Fibroblast of skin of abdomen (primary cell): Measurements from ENCODE around the gene ISG15.
"Not testable (repeated sequence)": the region's sequence is repeated elsewhere in the genome, so short reads cannot be mapped to it uniquely, and the experiment has no call there.

Experiments
- DNase-seq: peaks from one replicate; pipeline ENCODE4 v3.0.0-alpha.2; 2013

Gene ISG15

GRCh38 chr1:1046767-1047166 lies 33.5 kb downstream of the ISG15 start:
- DNase-seq = no peak

DNA sequence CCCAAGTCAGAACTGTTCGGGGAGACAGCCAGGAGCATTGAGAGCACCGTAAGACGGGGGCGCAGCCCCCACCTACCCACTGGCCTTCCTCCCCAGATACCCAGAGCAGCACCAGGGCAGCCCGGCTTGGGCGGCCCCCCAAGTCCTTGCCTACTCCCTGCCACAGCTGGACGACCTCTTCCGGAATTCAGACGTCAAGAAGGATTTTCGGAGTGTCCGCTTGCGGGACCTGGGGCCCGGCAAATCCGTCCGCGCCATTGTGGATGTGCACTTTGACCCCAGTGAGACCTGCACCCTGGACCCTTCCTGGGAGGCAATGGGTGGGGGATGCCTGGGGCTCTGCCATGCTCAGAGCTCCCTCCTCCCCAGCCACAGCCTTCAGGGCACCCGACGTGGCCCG lies 34.1 kb downstream of the ISG15 start:
- no peak for DNase-seq

GRCh38 chr1:1047963-1048362 lies 34.7 kb downstream of the ISG15 start:
- DNase-seq = no peak

GRCh38 chr1:1048765-1049164 lies 35.5 kb downstream of the ISG15 start:
- no peak for DNase-seq

- DNase-seq = no peak
These were observed 36.2 kb downstream of the ISG15 start for GRCh38 chr1:1049318-1050165.

DNA sequence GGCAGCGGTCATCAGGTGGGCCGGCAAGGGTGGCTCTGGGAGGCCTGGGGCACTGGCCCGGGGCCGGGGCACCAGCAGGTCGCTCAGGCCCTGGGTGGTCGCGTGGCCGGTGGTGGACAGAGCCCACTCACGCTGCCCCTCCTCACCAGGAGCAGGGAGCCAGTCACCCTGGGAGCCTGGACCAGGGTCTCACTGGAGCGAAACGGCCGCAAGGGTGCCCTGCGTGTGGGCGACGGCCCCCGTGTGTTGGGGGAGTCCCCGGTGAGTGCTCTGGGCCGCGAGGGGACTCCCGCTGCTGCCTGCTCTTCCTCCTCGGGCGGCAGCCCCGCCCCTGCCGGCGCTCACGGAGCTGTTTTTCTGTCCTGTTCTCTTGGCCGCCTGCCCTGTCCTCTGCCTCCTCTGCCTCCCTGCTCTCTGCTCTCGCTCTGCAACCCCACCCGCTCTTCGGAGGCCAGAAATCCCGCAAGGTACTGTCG lies 37.3 kb downstream of the ISG15 start:
- no peak for DNase-seq

- no peak for DNase-seq
These were observed 38.0 kb downstream of the ISG15 start for GRCh38 chr1:1051127-1051810.

DNA sequence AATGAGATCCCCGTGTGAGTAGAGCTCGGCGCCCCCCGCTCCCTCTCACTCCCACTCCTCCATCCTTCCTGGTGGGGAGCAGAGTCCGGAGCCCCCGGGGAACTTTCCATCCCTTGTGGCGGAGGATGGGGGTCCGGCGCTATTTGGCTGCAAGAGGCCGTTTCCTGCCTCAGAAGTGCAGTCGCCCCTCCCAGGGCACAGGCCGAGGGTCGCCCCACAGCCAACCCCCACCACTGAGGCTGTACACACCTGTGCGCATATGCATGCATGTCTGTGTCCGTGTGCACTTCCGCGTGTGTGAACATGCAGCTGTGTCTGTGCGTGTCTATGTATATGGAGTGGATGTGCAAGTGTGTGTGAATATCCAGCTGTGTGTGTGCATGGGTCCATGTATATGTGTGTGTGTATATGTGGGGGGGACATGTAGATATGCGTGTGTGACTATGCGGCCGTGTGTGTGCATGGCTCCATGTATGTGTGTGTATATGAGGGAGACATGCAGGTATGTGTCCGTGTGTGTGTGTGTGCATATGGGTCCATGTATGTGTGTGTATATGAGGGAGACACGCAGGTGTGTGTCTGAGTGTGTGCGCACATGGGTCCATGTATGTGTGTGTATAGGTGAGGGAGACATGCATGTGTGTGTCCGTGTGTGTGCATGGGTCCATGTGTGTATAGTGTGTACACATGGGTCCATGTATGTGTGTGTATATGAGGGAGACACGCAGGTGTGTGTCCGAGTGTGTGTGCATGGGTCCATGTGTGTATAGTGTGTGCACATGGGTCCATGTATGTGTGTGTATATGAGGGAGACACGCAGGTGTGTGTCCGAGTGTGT lies 38.9 kb downstream of the ISG15 start:
- DNase-seq = no peak

GRCh38 chr1:1053022-1053421 lies 39.7 kb downstream of the ISG15 start:
- no peak for DNase-seq

DNA sequence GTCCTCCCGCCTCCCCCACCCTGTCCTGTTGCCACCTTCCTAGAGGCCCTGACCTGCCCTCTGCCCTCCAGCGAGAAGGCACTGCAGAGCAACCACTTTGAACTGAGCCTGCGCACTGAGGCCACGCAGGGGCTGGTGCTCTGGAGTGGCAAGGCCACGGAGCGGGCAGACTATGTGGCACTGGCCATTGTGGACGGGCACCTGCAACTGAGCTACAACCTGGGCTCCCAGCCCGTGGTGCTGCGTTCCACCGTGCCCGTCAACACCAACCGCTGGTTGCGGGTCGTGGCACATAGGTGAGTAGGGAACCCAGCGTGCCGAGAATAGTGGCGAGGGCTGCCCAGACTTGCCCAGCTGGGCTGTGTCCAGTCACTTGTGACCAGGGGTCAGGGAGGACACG lies 40.4 kb downstream of the ISG15 start:
- no peak for DNase-seq

DNA sequence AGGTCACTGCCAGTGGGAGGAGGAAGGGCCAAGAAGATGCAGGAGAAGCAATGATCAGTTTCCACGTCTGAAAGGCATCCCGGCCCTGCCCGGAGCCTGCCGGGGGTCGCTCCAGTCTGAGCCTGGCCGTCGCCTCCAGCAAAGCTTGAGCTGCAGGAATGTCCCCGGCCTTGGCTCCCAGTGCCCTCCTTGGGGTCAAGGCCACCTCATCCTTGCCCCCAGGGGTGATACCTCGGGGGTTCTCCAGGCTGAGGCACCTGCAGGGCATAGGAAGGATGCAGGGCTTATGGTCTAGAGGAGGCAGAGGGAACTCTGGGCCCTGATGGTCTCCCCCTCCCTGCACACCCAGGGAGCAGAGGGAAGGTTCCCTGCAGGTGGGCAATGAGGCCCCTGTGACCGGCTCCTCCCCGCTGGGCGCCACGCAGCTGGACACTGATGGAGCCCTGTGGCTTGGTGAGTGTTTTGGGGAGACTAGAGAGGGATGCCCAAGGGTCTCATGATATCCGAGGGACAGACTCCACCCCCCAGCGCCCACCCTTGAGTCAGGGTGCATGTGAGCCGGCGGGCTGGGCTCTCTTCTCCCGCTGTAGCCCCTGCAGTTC lies 40.9 kb downstream of the ISG15 start:
- DNase-seq = no peak

GRCh38 chr1:1054971-1055370 lies 41.7 kb downstream of the ISG15 start:
- no peak for DNase-seq

DNA sequence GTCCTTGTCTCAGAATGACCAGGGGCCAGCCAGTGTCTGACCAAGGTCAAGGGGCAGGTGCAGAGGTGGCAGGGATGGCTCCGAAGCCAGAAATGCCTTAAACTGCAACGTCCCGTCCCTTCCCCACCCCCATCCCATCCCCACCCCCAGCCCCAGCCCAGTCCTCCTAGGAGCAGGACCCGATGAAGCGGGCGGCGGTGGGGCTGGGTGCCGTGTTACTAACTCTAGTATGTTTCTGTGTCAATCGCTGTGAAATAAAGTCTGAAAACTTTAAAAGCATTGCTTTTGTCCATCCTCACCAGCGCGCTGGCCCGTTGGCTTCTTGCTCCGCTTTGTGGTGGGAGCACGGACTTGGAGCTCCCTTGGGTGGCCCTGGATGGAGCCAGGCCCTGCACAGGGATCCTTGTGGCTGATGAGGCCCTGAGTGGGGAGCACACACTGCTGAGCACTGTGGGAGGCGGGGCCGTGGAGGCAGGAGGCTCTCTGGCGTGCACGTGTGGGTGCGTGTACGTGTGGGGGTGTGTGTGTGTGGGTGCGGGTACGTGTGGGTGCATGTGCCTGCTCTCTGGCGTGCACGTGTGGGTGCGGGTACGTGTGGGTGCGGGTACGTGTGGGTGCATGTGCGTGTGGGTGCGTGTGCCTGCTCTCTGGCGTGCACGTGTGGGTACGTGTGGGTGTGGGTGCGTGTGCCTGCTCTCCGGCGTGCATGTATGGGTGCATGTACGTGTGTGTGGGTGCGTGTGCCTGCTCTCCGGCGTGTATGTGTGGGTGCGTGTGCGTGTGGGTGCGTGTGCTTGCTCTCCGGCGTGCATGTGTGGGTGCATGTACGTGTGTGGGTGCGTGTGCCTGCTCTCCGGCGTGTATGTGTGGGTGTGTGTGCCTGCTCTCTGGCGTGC lies 42.8 kb downstream of the ISG15 start:
- DNase-seq = no peak

DNA sequence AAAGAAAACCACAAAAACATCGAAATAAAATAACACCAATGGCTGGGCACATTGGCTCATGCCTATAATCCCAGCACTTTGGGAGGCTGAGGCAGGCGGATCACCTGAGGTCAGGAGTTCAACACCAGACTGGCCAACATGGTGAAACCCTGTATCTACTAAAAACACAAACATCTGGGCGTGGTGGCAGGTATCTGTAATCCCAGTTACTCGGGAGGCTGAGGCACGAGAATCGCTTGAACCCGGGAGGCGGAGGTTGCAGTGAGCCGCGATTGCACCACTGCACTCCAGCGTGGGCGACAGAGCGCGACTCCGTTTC lies 44.4 kb downstream of the ISG15 start:
- not testable (repeated sequence) for DNase-seq

GRCh38 chr1:1058088-1058905 lies 45.0 kb downstream of the ISG15 start:
- no peak for DNase-seq

GRCh38 chr1:1058921-1059493 lies 45.7 kb downstream of the ISG15 start:
- no peak for DNase-seq

DNA sequence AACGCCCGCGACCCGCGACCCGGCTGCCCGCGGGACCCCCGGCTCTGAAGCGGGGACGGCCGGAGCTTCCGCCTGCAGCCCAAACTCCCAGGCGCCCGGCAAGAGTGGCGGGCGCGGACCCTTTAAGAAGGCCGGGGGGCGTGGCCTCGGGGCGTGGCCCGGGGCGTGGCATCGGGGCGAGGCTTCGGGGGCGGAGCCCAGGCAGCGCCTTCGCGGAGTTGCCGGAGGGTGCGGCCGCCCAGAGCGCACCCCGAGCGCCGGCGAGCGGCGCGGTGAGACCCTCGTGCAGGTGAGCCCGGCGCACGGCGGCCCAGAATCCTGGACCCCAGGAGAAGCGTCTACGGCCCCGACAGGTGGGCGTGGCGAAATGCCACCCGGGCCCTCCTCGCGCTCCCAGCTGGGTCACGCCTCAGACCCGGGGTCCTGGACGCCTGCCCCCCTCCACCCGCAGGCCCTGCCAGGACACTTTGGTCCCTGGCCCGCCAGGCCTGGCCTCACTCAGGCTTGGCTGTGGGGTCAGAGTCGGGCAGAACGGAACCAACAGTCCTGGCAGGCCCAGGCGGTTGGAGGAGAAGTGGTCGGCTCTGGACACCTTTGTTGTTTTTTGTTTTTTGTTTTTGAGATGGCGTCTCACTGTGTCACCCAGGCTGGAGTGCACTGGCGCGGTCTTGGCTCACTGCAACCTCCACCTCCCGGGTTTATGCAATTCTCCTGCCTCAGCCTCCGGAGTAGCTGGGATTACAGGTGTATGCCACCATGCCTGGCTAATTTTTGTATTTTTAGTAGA lies 46.4 kb downstream of the ISG15 start:
- DNase-seq = peak; percentile 68

DNA sequence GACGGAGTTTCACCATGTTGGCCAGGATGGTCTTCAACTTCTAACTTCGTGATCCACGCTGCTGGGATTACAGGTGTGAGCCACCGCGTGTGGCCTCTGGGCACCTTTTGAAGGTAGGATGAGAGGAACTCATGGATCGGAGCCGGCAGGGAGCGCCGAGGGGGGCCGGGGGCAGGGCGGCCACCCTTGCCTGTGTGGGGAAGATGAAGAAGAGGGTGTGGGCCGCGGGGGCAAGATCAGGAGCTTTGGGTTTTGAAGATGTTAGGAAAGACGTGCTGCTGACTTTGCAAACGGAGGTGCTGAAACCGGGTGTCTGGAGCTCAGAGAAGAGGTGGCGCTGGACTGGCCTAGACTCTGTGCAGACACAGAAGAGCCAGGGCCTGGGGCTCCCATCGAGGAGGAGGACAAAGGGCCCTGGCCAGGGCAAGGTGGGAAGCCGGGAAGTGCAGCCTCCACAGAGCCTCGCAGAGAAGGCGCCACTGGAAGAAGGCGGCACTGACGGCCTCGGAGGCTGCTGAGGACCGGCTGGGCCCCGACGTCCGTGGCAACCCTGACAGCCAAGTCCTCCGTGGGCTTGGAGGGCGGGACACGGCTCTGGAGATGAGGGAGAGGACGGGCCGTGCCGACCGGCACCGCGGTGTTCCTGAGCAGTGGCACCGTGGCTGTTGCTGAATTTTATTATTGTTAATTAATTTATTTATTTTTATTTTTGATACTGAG lies 47.1 kb downstream of the ISG15 start:
- no peak for DNase-seq
